LoVo (cell line): Measurements from ENCODE around the gene APH1B.
A peak's percentile ranks its signal among the peaks of the same experiment; 100 is the strongest.

ENCODE experiments used
- DNase-seq: peaks from one replicate; pipeline ENCODE4 v3.0.0-alpha.2; 2016; ENCODE audit warnings: low spot score

APH1B gene

GRCh38 chr15:63332367-63333124 lies 55.1 kb downstream of the APH1B start:
- DNase-seq: peak; percentile 58

GRCh38 chr15:63334821-63335220 lies 57.4 kb downstream of the APH1B start:
- DNase-seq: no peak

GRCh38 chr15:63335543-63336240 lies 58.3 kb downstream of the APH1B start:
- no peak for DNase-seq

GRCh38 chr15:63337046-63337445 lies 59.6 kb downstream of the APH1B start:
- DNase-seq: no peak

GRCh38 chr15:63338170-63338569 lies 60.8 kb downstream of the APH1B start:
- no peak for DNase-seq

- no peak for DNase-seq
These were observed 61.8 kb downstream of the APH1B start for GRCh38 chr15:63339006-63339766.

GRCh38 chr15:63339836-63340235 lies 62.4 kb downstream of the APH1B start:
- DNase-seq: no peak

GRCh38 chr15:63340353-63340752 lies 62.9 kb downstream of the APH1B start:
- DNase-seq: no peak

- DNase-seq: no peak
These were observed 63.5 kb downstream of the APH1B start for GRCh38 chr15:63340878-63341277.

- no peak for DNase-seq
These were observed 64.5 kb downstream of the APH1B start for GRCh38 chr15:63341898-63342297.

- peak; percentile 66 for DNase-seq
These were observed 65.7 kb downstream of the APH1B start for GRCh38 chr15:63342996-63343562.

- no peak for DNase-seq
These were observed 67.5 kb downstream of the APH1B start for GRCh38 chr15:63344731-63345390.

- DNase-seq: no peak
These were observed 68.0 kb downstream of the APH1B start for GRCh38 chr15:63345391-63345752.

- DNase-seq: no peak
These were observed 69.9 kb downstream of the APH1B start for GRCh38 chr15:63347074-63347857.

- DNase-seq: peak; percentile 23
These were observed 71.0 kb downstream of the APH1B start for GRCh38 chr15:63348392-63348791.

GRCh38 chr15:63349156-63349555 lies 71.8 kb downstream of the APH1B start:
- DNase-seq: no peak

- DNase-seq: no peak
These were observed 72.2 kb downstream of the APH1B start for GRCh38 chr15:63349621-63350020.

- no peak for DNase-seq
These were observed 72.8 kb downstream of the APH1B start for GRCh38 chr15:63350178-63350621.

GRCh38 chr15:63351170-63351569 lies 73.8 kb downstream of the APH1B start:
- no peak for DNase-seq

GRCh38 chr15:63352808-63353207 lies 75.4 kb downstream of the APH1B start:
- DNase-seq: no peak

- DNase-seq: no peak
These were observed 75.9 kb downstream of the APH1B start for GRCh38 chr15:63353261-63353660.
